Measurements from ENCODE around the gene SULF2. TPM values are rescaled to one million over a fixed set of nuclear protein-coding genes. Genes with fewer than 3 reads are reported as not detected.

The SULF2 gene
- total RNA-seq, 1 donor from 2014 or later = 94.5 TPM

- Mint-ChIP-seq H3K4me1 (ENCODE audit: low read depth) (peaks cover 2% of the 10 kb centered on the region), H3K27ac (no peak overlapping the region), H3K9me3 (ENCODE audit: low read depth) (no peaks in the 10 kb centered on the region), H3K4me3 (ENCODE audit: low read depth) (no peak overlapping the region), H3K36me3 (ENCODE audit: insufficient read depth) (peaks cover 3% of the 10 kb centered on the region), H3K27me3 (no peaks in the 10 kb centered on the region)
- TF ChIP-seq CTCF (IDR thresholded peaks at IDR 0.05; ENCODE audit: unreplicated experiment) = peak; percentile 89
- no peak for DNase-seq (ENCODE audit: low spot score, unreplicated experiment)
Measured at GRCh38 chr20:47620808-47621805, 164.2 kb downstream of the SULF2 start.

- no peak overlapping the region for H3K27ac Mint-ChIP-seq
- no peaks in the 10 kb centered on the region for H3K9me3 Mint-ChIP-seq (ENCODE audit: low read depth)
- H3K4me3 Mint-ChIP-seq (ENCODE audit: low read depth) = no peak overlapping the region
- peaks cover 2% of the 10 kb centered on the region for H3K4me1 Mint-ChIP-seq (ENCODE audit: low read depth)
- H3K27me3 Mint-ChIP-seq = no peaks in the 10 kb centered on the region
- DNase-seq (ENCODE audit: low spot score, unreplicated experiment) = no peak
- TF ChIP-seq CTCF (IDR thresholded peaks at IDR 0.05; ENCODE audit: unreplicated experiment) = no peak
- H3K36me3 Mint-ChIP-seq (ENCODE audit: insufficient read depth) = peaks cover 1% of the 10 kb centered on the region
Measured at GRCh38 chr20:47618479-47618878, 166.8 kb downstream of the SULF2 start.

- peaks cover 3% of the 10 kb centered on the region for H3K4me1 Mint-ChIP-seq (ENCODE audit: low read depth)
- no peaks in the 10 kb centered on the region for H3K36me3 Mint-ChIP-seq (ENCODE audit: insufficient read depth)
- H3K27ac Mint-ChIP-seq = no peak overlapping the region
- DNase-seq (ENCODE audit: low spot score, unreplicated experiment) = no peak
- no peak overlapping the region for H3K4me3 Mint-ChIP-seq (ENCODE audit: low read depth)
- no peaks in the 10 kb centered on the region for H3K9me3 Mint-ChIP-seq (ENCODE audit: low read depth)
- no peaks in the 10 kb centered on the region for H3K27me3 Mint-ChIP-seq
- TF ChIP-seq CTCF (IDR thresholded peaks at IDR 0.05; ENCODE audit: unreplicated experiment) = no peak
Measured at GRCh38 chr20:47614703-47615309, 170.5 kb downstream of the SULF2 start.

GRCh38 chr20:47612670-47613069, 172.6 kb downstream of the SULF2 start:
- TF ChIP-seq CTCF (IDR thresholded peaks at IDR 0.05; ENCODE audit: unreplicated experiment) = no peak
- Mint-ChIP-seq H3K9me3 (ENCODE audit: low read depth) (no peaks in the 10 kb centered on the region), H3K27ac (no peak overlapping the region), H3K4me3 (ENCODE audit: low read depth) (no peak overlapping the region), H3K36me3 (ENCODE audit: insufficient read depth) (no peaks in the 10 kb centered on the region), H3K4me1 (ENCODE audit: low read depth) (peaks cover 3% of the 10 kb centered on the region), H3K27me3 (no peaks in the 10 kb centered on the region)
- no peak for DNase-seq (ENCODE audit: low spot score, unreplicated experiment)

- TF ChIP-seq CTCF (IDR thresholded peaks at IDR 0.05; ENCODE audit: unreplicated experiment) = no peak
- no peak overlapping the region for H3K27ac Mint-ChIP-seq
- DNase-seq (ENCODE audit: low spot score, unreplicated experiment) = no peak
- no peaks in the 10 kb centered on the region for H3K9me3 Mint-ChIP-seq (ENCODE audit: low read depth)
- no peaks in the 10 kb centered on the region for H3K36me3 Mint-ChIP-seq (ENCODE audit: insufficient read depth)
- peaks cover 5% of the 10 kb centered on the region for H3K4me1 Mint-ChIP-seq (ENCODE audit: low read depth)
- no peak overlapping the region for H3K4me3 Mint-ChIP-seq (ENCODE audit: low read depth)
- no peaks in the 10 kb centered on the region for H3K27me3 Mint-ChIP-seq
Measured at GRCh38 chr20:47611785-47612184, 173.5 kb downstream of the SULF2 start.
